ENCODE measurements around the gene DYNLT1.

The DYNLT1 gene

GRCh38 chr6:158625881-158626305 lies 18.6 kb downstream of the DYNLT1 start:
- Histone ChIP-seq H3K36me3 (ENCODE audit: insufficient read depth, low read length) (peaks cover 56% of the 10 kb centered on the region; the same call in 1 of the 2 replicates), H3K9ac (ENCODE audit: low read depth, low read length, poor library complexity, severe bottlenecking) (no peak overlapping the region), H4K20me1 (ENCODE audit: insufficient read depth, low read length, poor library complexity, severe bottlenecking) (peaks cover 13% of the 10 kb centered on the region), H3K9me3 (ENCODE audit: insufficient read depth, low read depth, low read length) (no peaks in the 10 kb centered on the region), H2AFZ (ENCODE audit: low read length) (no peak overlapping the region), H3K79me2 (ENCODE audit: insufficient read depth, low read length) (no peaks in the 10 kb centered on the region), H3K4me2 (ENCODE audit: low read depth, low read length, poor library complexity, severe bottlenecking) (no peak overlapping the region), H3K4me1 (ENCODE audit: insufficient read depth, low read length, poor library complexity, severe bottlenecking) (no peaks in the 10 kb centered on the region), H3K27me3 (ENCODE audit: insufficient read depth, low read length, poor library complexity, severe bottlenecking) (no peaks in the 10 kb centered on the region), H3F3A (ENCODE audit: low read depth) (no peaks in the 10 kb centered on the region), H3K4me3 (ENCODE audit: low read length, poor library complexity, severe bottlenecking) (no peak overlapping the region), H3K9me2 (replicated peaks; ENCODE audit: low read depth, low read length) (no peaks in the 10 kb centered on the region)
- TF ChIP-seq EZH2phosphoT487 (IDR thresholded peaks at IDR 0.05; ENCODE audit: borderline replicate concordance): no peak
- TF ChIP-seq, protein P1, sequence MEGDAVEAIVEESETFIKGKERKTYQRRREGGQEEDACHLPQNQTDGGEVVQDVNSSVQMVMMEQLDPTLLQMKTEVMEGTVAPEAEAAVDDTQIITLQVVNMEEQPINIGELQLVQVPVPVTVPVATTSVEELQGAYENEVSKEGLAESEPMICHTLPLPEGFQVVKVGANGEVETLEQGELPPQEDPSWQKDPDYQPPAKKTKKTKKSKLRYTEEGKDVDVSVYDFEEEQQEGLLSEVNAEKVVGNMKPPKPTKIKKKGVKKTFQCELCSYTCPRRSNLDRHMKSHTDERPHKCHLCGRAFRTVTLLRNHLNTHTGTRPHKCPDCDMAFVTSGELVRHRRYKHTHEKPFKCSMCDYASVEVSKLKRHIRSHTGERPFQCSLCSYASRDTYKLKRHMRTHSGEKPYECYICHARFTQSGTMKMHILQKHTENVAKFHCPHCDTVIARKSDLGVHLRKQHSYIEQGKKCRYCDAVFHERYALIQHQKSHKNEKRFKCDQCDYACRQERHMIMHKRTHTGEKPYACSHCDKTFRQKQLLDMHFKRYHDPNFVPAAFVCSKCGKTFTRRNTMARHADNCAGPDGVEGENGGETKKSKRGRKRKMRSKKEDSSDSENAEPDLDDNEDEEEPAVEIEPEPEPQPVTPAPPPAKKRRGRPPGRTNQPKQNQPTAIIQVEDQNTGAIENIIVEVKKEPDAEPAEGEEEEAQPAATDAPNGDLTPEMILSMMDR (conservative IDR thresholded peaks at IDR 0.05; ENCODE audit: low read length): no peak

- no peaks in the 10 kb centered on the region for H3K9me2 ChIP-seq (replicated peaks; ENCODE audit: low read depth, low read length)
- no peaks in the 10 kb centered on the region for H3K79me2 ChIP-seq (ENCODE audit: insufficient read depth, low read length)
- H3K9ac ChIP-seq (ENCODE audit: low read depth, low read length, poor library complexity, severe bottlenecking): no peak overlapping the region
- no peak overlapping the region for H3K4me3 ChIP-seq (ENCODE audit: low read length, poor library complexity, severe bottlenecking)
- no peaks in the 10 kb centered on the region for H3K9me3 ChIP-seq (ENCODE audit: insufficient read depth, low read depth, low read length)
- H4K20me1 ChIP-seq (ENCODE audit: insufficient read depth, low read length, poor library complexity, severe bottlenecking): peaks cover 13% of the 10 kb centered on the region
- no peaks in the 10 kb centered on the region for H3K4me1 ChIP-seq (ENCODE audit: insufficient read depth, low read length, poor library complexity, severe bottlenecking)
- peaks cover 63% of the 10 kb centered on the region; the same call in 1 of the 2 replicates for H3K36me3 ChIP-seq (ENCODE audit: insufficient read depth, low read length)
- no peaks in the 10 kb centered on the region for H3F3A ChIP-seq (ENCODE audit: low read depth)
- no peak overlapping the region for H2AFZ ChIP-seq (ENCODE audit: low read length)
- H3K4me2 ChIP-seq (ENCODE audit: low read depth, low read length, poor library complexity, severe bottlenecking): no peak overlapping the region
- TF ChIP-seq, protein P1 (conservative IDR thresholded peaks at IDR 0.05; ENCODE audit: low read length): no peak
- no peak for TF ChIP-seq EZH2phosphoT487 (IDR thresholded peaks at IDR 0.05; ENCODE audit: borderline replicate concordance)
- no peaks in the 10 kb centered on the region for H3K27me3 ChIP-seq (ENCODE audit: insufficient read depth, low read length, poor library complexity, severe bottlenecking)
Measured at GRCh38 chr6:158624684-158625682, 19.6 kb downstream of the DYNLT1 start.

GRCh38 chr6:158622545-158623190 lies 21.9 kb downstream of the DYNLT1 start:
- no peak for TF ChIP-seq EZH2phosphoT487 (IDR thresholded peaks at IDR 0.05; ENCODE audit: borderline replicate concordance)
- TF ChIP-seq, protein P1 (conservative IDR thresholded peaks at IDR 0.05; ENCODE audit: low read length): no peak
- Histone ChIP-seq H3K4me3 (ENCODE audit: low read length, poor library complexity, severe bottlenecking) (no peak overlapping the region), H3K36me3 (ENCODE audit: insufficient read depth, low read length) (peaks cover 50% of the 10 kb centered on the region; the same call in 1 of the 2 replicates), H2AFZ (ENCODE audit: low read length) (no peak overlapping the region), H3K4me2 (ENCODE audit: low read depth, low read length, poor library complexity, severe bottlenecking) (no peak overlapping the region), H3F3A (ENCODE audit: low read depth) (no peaks in the 10 kb centered on the region), H3K9me3 (ENCODE audit: insufficient read depth, low read depth, low read length) (no peaks in the 10 kb centered on the region), H3K9ac (ENCODE audit: low read depth, low read length, poor library complexity, severe bottlenecking) (no peak overlapping the region), H4K20me1 (ENCODE audit: insufficient read depth, low read length, poor library complexity, severe bottlenecking) (no peaks in the 10 kb centered on the region), H3K79me2 (ENCODE audit: insufficient read depth, low read length) (no peaks in the 10 kb centered on the region), H3K9me2 (replicated peaks; ENCODE audit: low read depth, low read length) (no peaks in the 10 kb centered on the region), H3K27me3 (ENCODE audit: insufficient read depth, low read length, poor library complexity, severe bottlenecking) (no peaks in the 10 kb centered on the region), H3K4me1 (ENCODE audit: insufficient read depth, low read length, poor library complexity, severe bottlenecking) (no peaks in the 10 kb centered on the region)

Measured in Loucy (cell line).